Measurements from ENCODE around the gene SLC9A7.

SLC9A7 gene

DNA sequence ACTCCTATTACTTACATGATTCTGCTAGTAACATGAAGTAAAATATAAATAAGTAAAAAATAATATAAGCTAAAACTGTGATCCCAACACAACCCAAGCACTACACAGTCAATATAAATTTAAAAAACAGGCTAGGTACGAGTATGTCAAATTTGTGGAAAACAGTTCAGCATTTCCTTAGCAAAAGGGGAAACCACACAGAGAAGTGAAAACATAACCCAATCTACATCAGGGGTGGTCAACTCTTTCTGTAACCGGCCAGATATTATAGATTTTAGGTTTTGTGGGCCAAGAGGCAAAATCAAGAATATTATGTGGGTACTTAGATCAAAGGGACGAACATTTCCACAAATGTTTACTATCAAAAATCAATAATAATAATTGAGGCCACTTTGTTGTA lies 115.3 kb downstream of the SLC9A7 start:
- no peak for DNase-seq

DNA sequence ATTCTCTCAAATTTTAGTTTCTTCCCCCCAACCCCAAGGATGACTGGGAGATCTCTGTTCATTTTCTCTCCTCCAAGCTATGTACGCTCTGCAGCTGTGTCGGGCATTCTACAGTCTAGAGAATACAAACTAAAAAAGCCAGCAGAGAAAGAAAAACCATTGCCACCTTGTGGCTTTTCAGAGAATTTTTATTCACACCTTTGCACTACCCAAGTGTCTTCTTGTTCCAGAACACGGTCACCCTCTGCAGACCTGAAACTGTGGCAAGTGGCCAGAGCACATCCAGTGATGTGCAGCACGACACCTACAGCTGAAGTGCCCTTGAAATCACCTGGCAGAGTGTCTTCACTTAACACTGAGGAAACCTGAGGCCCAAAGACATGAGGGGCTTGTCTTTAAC lies 116.8 kb downstream of the SLC9A7 start:
- peak; percentile 61 for DNase-seq

DNA sequence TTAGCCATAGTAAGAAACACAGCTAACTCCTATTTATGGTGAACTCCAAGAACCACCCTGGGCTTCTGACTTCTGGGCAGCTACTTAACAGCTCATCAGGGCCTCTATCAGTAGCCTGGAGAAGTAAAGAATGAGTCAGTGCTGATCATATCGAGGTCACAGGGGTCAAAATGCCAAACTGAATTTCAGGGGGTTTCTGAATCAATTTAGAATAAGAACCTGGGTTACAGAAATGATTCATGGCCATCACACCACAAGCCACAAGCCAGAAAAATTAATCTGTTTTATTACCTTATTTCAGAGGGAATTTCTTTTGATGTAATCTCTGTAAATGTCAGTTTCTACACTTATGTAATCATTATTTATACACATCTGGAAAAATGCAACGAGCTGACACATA lies 121.0 kb downstream of the SLC9A7 start:
- DNase-seq = peak; percentile 17

DNA sequence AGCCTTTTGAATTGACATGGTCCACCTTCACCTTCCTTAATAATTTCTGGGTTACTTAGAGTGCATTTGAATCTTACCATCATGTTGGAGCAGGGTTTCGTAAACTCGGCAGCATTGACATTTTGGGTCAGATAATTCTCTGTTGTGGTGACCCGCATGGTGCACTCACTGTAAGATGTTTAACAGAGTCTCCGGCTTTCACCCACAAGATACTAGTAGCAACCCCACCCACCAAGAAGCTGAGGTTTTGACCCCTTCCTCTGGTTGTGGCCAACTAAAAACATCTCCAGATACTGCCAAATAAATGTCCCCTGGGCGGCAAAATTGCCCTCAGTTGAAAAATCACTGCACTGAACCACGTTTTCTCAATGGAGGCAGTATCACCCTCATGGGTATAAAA lies 122.7 kb downstream of the SLC9A7 start:
- no peak for DNase-seq

DNA sequence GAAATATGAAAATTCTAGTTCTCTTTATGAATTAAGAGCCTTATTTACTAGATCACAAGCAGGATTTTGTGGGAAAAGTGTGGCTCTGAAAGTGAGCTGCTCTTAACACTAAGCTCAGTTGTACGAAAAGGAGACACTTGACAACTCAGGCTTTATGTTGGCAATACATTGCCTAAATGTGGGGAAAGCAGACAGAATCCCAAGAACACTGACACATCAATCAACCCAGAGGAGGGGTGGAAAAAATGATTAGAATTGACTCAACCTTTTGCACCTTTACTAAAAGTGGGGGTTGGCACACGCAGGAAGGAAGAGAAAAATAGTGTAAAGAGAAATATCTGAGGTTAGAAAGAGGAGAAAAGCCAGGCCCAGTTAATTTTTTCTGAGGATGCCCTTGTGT lies 123.7 kb downstream of the SLC9A7 start:
- no peak for DNase-seq

DNA sequence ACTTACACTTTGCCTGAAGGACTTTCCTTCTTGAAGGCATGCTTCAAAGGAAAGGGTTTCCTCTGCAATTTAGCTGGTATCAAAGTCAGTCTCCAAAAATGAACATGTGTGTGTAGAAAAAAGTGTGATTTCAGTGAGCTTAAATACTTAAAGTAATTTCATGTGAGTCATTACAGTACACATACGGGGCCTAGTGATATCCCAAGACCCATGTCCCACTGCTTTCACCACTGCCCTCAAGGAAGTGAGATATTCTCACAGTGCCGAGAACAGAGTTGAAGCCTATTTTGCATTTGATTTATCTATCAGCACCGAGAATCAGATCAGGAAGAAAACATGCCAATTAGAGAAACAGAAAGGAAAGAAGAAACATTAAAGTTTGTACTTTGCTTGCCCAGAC lies 124.3 kb downstream of the SLC9A7 start:
- peak; percentile 16 for DNase-seq

DNA sequence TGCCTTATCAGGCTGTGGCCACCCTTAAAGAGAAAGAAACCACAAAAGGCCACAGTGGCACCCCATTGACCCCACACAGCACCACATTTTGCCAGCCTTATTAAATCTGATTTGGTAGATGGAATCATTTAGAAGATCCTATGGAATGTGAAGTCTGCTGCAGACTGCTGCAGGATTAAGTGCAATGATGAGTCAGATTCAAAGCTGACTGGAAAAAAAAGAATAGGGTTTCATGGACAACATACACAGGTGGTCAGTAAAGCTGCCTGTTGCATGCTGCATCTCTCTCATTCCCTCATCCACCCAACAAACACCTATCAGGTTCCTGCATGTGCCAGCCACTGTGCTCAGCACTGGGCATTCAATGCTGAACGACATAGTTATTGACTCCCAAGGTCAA lies 128.8 kb downstream of the SLC9A7 start:
- DNase-seq = no peak

DNA sequence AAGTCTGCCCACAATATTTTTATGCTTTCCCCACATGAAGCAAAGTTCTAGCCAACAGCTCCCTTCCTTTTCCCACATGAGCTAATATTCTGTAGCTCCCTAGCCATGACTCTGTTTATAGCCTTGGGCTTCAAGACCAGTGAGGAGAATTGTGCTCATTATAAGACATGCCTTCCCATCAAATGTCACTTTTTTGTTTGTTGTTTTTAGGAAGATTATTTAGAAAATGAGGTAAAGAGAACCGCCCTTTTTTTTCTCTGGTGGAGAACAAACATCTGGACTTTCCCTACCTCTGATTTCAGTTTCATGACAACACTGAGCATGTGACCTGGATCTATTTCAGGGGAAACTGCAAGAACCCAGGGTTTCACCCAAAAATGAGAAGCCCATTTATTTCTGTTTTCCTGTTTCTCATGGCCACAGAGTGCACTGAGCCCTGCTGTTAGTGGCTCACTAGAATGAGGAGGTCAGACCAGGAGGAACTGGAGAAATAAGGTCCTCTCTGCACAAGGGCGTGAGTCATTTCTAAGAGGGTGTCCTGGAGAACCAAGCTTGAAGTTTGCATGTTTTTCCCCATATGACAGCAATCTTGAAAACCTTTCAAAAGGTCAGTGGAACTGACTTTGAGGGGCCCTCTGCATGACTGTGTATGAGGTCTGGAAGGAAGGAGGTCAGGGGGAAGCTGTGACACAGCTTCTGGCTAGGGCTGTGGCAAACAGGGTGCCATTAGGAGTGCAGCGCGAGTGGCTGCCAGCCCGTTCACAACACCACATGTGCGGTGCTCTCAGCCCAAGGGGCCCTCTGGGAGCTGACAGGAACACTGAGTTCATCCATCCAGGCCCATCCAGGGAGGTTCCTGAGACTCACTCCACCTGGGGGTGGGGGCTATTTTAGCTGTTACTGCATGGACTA lies 130.2 kb downstream of the SLC9A7 start:
- DNase-seq = no peak

DNA sequence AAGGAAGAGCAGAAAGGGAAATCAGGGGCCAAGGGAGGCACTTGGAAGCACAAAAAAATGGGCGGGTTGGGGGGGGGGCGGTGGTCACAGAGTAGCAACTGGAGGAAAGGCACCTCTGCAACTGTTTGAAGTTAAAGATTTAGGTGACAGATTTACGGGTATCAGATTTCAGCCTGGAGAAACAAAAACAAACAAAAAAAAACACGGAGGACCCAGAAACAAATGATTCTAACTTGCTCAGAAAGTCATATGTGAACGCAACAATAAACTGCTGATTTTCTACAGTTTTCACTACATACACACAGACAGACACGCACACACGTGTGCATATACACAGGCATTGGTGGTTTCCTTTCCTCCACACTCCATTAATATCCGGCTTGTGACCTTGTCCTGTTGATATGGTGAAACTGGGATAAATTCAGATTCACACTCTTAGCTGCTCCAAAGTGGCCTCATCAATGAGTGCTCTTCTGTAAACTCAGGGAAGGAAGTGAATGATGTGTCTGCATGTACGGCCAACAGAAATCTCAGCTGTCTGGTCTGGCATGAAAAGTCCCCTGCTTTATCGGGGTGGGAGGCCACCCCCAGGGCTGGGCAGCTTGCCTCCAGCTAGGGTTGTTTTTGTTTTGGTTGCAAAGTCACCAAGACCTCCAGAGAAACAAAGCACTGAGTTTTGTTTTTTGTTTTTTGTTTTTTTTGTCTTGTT lies 131.1 kb downstream of the SLC9A7 start:
- DNase-seq = no peak

DNA sequence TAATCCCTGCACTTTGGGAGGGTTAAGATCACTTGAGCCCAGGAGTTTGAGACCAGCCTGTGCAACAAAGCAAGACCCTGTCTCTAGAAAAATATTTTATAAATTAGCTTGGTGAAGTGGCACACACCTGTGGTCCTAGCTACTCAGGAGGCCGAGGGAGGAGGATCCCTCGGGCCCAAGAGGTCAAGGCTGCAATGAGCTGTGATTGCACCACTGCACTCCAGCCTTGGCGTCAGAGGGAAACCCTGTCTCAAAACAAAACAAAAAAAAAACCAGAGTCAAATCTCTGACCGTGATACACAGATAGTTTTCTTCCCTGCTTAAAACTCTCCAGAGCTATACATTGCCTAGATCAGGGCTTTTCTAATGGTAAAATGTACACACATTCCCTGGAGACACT lies 131.9 kb downstream of the SLC9A7 start:
- DNase-seq = no peak

DNA sequence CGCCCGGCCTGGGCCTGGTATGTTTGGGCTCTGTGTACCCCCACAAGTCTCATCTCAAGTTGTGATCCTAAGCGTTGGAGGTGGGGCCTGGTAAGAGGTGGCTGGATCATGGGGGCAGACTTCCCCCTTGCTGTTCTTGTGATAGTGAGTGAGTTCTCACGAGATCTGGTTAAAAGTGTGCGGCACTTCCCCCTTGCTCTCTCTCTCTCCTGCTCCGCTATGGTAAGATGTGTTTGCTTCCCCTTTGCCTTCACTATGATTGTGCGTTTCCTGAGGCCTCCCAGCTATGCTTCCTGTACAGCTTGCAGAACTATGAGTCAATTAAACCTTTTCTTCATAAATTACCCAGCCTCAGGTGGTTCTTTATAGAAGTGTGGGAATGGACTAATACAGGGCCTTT lies 132.4 kb downstream of the SLC9A7 start:
- peak; percentile 7 for DNase-seq

DNA sequence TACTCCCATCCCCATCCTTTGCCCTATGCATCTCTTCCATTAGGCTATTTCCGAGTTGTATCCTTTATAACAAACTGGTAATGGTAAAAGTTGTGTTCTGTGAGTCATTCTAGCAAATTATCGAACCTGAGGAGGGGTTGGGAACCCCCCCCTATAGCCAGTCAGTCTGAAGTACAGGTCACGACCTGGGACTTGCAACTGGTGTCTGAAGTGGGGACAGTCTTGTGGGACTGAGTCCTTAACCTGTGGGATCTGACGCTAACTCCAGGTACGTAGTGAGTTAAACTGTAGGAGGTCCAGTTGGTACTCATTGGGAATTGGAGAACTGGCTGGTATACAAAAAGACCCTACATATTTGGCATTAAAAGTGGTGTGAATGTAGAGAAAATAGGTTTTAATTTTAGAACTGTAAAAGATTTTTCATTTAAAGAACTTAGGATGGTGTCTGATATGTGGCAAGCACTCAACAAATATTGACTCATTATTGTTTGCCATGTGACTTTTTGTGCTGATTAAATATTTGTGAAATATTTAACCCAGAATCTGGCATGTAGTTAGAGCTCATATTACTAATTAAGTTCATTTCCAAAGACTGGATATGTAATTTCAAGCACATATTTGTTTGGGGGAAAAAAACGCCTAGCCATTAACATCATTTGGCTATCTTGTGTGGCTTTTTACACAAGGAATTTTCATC lies 134.7 kb downstream of the SLC9A7 start:
- DNase-seq = no peak

DNA sequence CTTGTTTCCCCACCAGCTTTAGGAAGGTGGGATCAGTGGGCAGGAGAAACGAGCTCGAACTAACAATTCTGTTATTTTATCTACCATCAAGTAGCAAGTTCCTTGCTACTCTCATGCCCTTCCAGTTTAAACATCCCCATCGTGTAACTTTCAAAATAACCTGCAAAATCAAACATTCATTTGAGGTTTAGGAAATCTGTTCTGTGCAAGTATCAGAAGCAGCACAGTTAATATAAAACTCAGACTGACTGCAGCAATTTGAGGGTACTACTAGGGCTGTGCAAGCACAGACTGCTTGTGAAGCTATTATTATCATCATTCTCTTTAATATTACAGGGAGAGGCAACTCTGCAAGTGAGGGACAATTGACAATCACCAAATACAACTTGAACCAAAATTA lies 137.3 kb downstream of the SLC9A7 start:
- no peak for DNase-seq

DNA sequence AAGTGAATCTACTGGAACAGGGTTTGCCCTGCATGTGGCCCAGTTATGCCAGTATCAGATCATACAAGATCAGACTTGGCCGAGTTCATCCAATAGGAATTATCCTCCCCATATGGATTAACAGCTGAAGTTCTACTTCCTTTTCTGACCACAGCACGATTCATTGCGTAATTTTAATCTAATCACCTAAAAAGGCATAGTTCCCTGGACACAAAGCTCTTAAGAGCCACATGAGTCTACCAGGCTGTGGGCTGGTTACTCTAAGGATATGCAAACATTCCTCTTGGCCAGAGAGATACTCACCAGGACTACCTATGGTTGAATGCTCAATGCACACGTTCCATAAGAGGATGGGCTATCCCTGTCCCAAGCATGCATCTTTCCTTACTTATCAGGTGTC lies 138.4 kb downstream of the SLC9A7 start:
- DNase-seq = peak; percentile 83

DNA sequence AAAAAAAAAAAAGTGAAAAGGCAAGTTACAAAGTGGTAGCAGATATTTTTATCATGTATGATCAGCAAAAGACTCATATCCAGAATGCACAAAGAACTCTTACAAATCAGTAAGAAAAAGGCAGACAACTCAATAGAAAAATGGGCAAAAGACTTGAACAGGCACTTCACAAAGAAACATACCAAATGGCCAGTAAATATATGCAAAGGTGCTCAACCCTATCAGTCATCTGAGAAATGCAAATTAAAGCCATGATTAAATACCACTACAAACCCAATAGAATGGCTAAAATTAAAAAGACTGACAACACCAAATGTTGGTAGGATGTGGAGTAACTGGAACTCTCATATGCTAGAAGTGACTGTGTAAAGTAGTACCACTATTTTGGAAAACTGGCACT lies 140.0 kb downstream of the SLC9A7 start:
- no peak for DNase-seq

DNA sequence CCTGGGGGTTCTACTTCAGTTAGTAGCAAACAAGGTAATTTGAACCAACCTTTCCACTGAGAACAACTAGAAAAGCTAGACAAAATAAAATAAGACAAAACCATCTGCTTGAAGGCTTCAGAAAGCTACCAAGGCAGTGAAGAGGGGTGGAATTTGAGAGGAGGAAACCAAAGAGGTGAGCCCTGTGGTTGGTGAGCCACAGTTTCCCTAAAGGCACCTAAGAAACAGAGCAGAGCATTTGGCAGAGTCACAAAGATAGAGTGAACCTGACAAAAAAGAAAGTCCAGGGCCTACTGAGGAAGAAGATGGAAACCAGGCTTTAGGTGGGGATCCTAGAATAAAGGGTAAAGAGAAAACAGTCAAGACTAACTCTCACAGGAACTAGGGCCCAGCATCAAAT lies 141.0 kb downstream of the SLC9A7 start:
- no peak for DNase-seq

DNA sequence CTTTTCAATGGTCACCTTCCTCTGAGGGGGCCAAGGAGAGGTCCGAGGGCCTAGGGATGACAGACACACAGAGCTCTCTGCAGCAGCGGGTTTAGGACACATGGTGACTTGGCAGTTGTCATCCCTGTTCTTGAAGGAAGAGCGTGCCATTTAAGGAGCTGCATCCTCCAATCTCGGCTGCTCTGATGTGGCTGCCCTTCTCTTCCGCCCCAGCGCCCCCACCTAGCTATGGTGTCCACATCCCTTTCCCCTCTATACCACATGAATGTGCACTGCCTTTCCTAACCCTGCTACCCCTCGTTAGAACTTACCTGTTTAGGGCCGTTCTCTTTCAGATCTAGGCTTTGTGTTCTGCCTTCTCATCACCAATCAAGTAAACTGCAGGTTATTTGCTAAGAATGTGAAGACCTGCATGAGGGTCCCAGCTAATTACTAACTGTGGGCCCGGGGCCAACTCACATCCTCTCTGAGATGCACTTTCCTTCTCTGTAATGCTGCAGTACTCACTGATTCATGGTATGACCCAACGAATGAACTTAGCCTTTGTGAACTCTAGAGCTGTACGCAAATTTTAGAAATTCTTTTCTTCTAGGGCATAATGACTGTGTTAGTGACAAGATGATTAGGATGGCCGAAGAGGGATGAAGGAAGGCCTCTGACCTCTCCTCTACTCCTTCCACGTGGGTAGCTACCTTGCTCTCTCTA lies 147.1 kb downstream of the SLC9A7 start:
- no peak for DNase-seq

DNA sequence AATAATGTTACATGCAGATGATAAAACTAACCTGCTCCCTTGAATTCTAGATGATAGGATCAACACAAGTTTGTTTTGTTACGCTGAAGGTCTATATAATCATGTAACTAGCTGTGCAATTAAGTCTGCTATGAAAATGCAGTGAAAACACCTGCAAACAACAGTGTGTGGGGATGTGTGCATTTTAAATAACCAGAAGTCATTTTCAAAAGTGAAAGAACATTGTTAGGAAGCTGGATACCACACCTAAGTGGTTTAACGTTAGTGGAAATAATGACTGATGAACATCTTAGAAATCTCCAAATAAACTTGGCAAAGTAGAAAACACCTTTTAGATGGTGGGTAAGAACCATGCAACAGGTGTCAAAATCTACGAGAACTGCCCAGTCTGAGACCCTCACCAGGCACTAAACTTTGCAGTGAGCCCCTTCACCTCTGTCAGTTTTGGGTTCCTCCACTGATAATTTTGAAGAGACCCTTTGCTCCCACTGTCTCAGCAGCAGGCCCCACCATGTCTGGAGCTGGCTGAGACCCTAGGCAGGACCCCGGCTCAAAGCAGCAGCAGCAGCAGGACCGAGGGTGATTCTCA lies 148.8 kb downstream of the SLC9A7 start:
- no peak for DNase-seq

DNA sequence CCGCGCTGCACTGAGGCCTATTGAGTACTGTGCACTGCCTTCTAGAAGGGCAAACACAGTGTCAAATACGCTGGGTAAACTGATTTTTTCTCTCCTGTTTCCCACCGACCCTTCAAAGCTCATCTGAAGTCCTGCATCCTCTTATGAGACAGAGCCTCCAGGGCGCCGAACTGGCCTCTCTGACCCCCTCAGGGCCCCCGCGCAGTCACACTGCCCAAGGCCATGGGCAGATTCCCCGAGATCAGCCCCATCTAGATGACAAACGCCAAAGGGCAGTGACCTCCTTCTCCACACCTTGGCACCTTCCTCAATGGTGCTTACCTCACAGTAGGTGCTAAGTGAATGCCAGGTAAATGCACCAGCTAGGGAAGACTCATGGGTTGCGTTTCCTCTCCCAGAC lies 151.0 kb downstream of the SLC9A7 start:
- DNase-seq = no peak

DNA sequence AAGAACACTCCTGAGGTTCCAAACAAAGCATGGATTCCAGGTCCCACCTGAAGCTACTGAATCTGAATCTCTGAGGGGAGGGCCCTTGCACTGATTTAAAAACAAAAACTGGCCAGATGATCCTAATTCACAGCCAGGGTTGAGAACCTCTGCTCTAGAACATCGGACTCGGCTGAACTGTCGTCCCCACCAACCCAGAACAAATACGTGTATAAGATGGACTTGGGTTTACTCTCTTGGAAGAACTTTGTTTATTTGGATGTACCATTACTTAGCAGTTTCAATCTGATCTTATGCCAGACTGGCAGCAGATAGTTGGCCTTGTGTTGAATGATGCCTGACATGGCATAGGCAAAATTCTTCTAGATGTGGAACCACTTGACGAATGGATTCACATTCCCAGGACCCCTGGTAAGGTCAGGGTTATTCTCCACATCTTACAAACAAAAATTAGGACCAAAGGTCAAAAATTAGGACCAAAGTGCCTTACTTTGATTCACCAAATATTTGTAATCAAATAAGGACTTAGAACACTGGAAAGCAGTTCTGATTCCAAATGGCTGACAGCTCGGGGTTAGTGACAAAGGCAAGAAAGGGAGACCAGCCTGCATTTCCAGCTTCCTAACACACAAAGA lies 156.3 kb downstream of the SLC9A7 start:
- DNase-seq = no peak

DNA sequence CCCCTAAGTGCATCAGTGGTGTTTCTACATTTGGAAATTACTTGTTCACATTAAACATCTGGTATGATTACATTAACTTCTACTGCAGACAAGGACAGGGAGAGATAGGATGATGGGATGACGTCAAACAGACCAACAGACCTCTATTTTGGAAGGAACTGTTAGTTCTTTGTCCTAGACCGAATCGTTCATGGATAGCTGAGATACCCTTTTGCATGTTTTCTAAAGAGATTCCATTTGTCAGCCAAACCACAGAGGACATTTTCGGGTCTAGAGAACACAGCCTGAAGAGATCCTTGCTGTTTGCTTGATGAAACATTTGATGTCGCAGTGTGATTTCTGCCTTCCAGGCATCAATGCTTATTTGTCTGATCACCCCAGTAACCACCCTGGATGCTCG lies 157.6 kb downstream of the SLC9A7 start:
- DNase-seq = no peak

DNA sequence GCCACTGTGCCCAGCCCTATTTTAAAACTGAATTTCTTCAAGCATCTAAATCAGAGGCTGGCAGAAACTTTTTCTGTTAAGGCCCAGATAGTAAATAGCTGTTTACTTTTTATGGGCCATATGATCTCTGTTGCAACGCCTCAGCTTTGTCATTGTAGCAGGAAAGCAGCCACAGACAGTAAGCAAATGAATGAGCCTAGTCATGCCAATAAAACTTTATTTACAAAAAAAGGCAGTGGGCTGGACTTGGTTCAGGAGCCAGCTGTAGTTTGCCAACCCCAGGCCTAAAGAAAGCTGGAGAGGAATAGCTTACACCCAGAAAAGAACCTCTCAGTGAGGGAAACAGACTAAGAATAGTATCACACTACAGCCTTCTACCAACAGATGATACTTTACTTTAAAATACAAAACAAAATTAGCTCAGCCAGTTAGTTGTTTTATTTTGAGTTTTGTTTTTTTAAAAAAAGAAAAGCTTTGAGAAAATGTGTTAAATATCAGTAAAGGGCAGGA lies 159.8 kb downstream of the SLC9A7 start:
- no peak for DNase-seq
